IMR-90 (cell line): ENCODE measurements around the gene ADGRD1. TPM values are rescaled to one million over a fixed set of nuclear protein-coding genes. Genes with fewer than 3 reads are reported as not detected.

Experiments
- ATAC-seq: fragments of 200-7000 bp; cut with Tn5 transposase; 2 replicates; pipeline ENCODE4 v1.9.1; 2020; ENCODE audit warnings: low read depth, mild to moderate bottlenecking, moderate library complexity
- BruUV-seq: library from RNA; stranded (reverse); fragments of 400-500 nt; replicated peaks from 2 replicates; lab custom pipeline; 2021; lab: Mats Ljungman, UMichigan
- CTCF ChIA-PET: fragments of 300-600 bp; formaldehyde crosslinking; extraction: SDS; loops from one replicate; lab custom pipeline; 2021; ENCODE audit warnings: antibody characterized with exemption; lab: Yijun Ruan, JAX
- POLR2A ChIA-PET: fragments of 300-600 bp; sonication (Branson Sonifier 250); formaldehyde crosslinking; loops from one replicate; lab custom pipeline; 2022; ENCODE audit warnings: antibody characterized with exemption; ENCODE audit not compliant: unreplicated experiment; lab: Charles Lee
- DNase-seq: peaks from one replicate; pipeline ENCODE4 v3.0.0; 2013
- H2AFZ ChIP-seq: replicated peaks from 2 replicates; pipeline ENCODE3; 2013; ENCODE audit warnings: low read length, mild to moderate bottlenecking; ENCODE audit not compliant: poor library complexity
- H2AK5ac ChIP-seq: 2 replicates; pipeline ENCODE4 v1.6.1; 2013; ENCODE audit warnings: low read depth, low read length, inconsistent platforms
- H2AK9ac ChIP-seq: replicated peaks from 2 replicates; pipeline ENCODE3; 2013; ENCODE audit warnings: mild to moderate bottlenecking, low read depth, low read length, moderate library complexity; ENCODE audit not compliant: poor library complexity
- H2BK120ac ChIP-seq: 2 replicates; pipeline ENCODE4 v1.6.1; 2013; ENCODE audit warnings: low read depth, low read length, inconsistent platforms
- H2BK15ac ChIP-seq: 3 replicates; pipeline ENCODE4 v1.6.1; 2013; ENCODE audit warnings: low read depth, low read length, inconsistent platforms
- H2BK20ac ChIP-seq: 2 replicates; pipeline ENCODE4 v1.6.1; 2013; ENCODE audit warnings: low read depth, mild to moderate bottlenecking, inconsistent platforms, low read length, moderate library complexity
- H2BK5ac ChIP-seq: 2 replicates; pipeline ENCODE4 v1.6.1; 2013; ENCODE audit warnings: mild to moderate bottlenecking, low read depth, low read length, inconsistent platforms; ENCODE audit not compliant: poor library complexity, severe bottlenecking
- H3K14ac ChIP-seq: replicated peaks from 2 replicates; pipeline ENCODE4 v1.6.1; 2013; ENCODE audit warnings: low read depth, low read length, inconsistent platforms
- H3K18ac ChIP-seq: 2 replicates; pipeline ENCODE4 v1.6.1; 2013; ENCODE audit warnings: low read depth, low read length, control low read depth
- H3K23ac ChIP-seq: 2 replicates; pipeline ENCODE4 v1.6.1; 2013; ENCODE audit warnings: low read depth, low read length, inconsistent platforms
- H3K27ac ChIP-seq: 2 replicates; pipeline ENCODE4 v1.5.1; 2013; ENCODE audit warnings: mild to moderate bottlenecking, control low read depth, low read length; ENCODE audit not compliant: insufficient read depth
- H3K27me3 ChIP-seq: 2 replicates; pipeline ENCODE4 v1.6.1; 2013; ENCODE audit warnings: low read length; ENCODE audit not compliant: control insufficient read depth, insufficient read depth
- H3K36me3 ChIP-seq: 2 replicates; pipeline ENCODE4 v1.6.1; 2013; ENCODE audit warnings: low read length, mixed read lengths; ENCODE audit not compliant: control insufficient read depth, insufficient read depth
- H3K4ac ChIP-seq: 2 replicates; pipeline ENCODE4 v1.6.1; 2013; ENCODE audit warnings: low read depth, low read length, inconsistent platforms
- H3K4me1 ChIP-seq: 2 replicates; pipeline ENCODE4 v1.6.1; 2013; ENCODE audit warnings: low read length, mixed read lengths; ENCODE audit not compliant: control insufficient read depth, insufficient read depth
- H3K4me2 ChIP-seq: 2 replicates; pipeline ENCODE4 v1.6.1; 2013; ENCODE audit warnings: low read depth, mild to moderate bottlenecking, control low read depth, low read length, moderate library complexity
- H3K4me3 ChIP-seq: 2 replicates; pipeline ENCODE4 v1.5.1; 2013; ENCODE audit warnings: low read depth, mild to moderate bottlenecking, control low read depth, low read length, moderate library complexity; ENCODE audit not compliant: insufficient read depth
- H3K56ac ChIP-seq: 2 replicates; pipeline ENCODE4 v1.6.1; 2013; ENCODE audit warnings: low read length, inconsistent platforms; ENCODE audit not compliant: insufficient read depth; ENCODE audit errors: extremely low read depth
- H3K79me1 ChIP-seq, 2 experiments: 2 replicates each; pipeline ENCODE4 v1.6.1; 2013; ENCODE audit warnings: low read length in 2 of 2, inconsistent platforms in 1 of 2, low read depth in 1 of 2
- H3K9ac ChIP-seq: 2 replicates; pipeline ENCODE4 v1.6.1; 2013; ENCODE audit warnings: low read depth, low read length, control low read depth
- H3K9me1 ChIP-seq: 2 replicates; pipeline ENCODE4 v1.6.1; 2013; ENCODE audit warnings: low read length, inconsistent platforms; ENCODE audit not compliant: insufficient read depth
- H3K9me3 ChIP-seq: 2 replicates; pipeline ENCODE4 v1.6.1; 2013; ENCODE audit warnings: low read length; ENCODE audit not compliant: control insufficient read depth, insufficient read depth
- H4K20me1 ChIP-seq: 2 replicates; pipeline ENCODE4 v1.6.1; 2013; ENCODE audit warnings: low read length, inconsistent platforms; ENCODE audit not compliant: insufficient read depth
- H4K5ac ChIP-seq: 2 replicates; pipeline ENCODE4 v1.6.1; 2013; ENCODE audit warnings: mild to moderate bottlenecking, low read depth, low read length, control low read depth
- H4K8ac ChIP-seq, 2 experiments: 2 replicates each; pipeline ENCODE4 v1.6.1; 2013; ENCODE audit warnings: low read depth in 2 of 2, low read length in 2 of 2, control low read depth in 1 of 2, inconsistent platforms in 1 of 2
- H4K91ac ChIP-seq: 2 replicates; pipeline ENCODE4 v1.6.1; 2013; ENCODE audit warnings: low read depth, low read length, inconsistent platforms; ENCODE audit not compliant: insufficient read depth
- BHLHE40 ChIP-seq: fragments of 150-350 bp; IDR thresholded peaks from 2 replicates; pipeline ENCODE4 v1.6.1; 2016; ENCODE audit warnings: mild to moderate bottlenecking, low read depth, low read length
- CEBPB ChIP-seq: IDR thresholded peaks from 2 replicates; pipeline ENCODE4 v1.6.1; 2012; ENCODE audit warnings: low read depth, low read length, improper control_type of control experiment
- CHD1 ChIP-seq: IDR thresholded peaks from 2 replicates; pipeline ENCODE4 v1.6.1; 2012; ENCODE audit warnings: low read depth, low read length, improper control_type of control experiment
- FOS ChIP-seq: fragments of 150-350 bp; IDR thresholded peaks from 2 replicates; pipeline ENCODE4 v1.6.1; 2016; ENCODE audit warnings: low read depth, low read length
- MAFK ChIP-seq: IDR thresholded peaks from 2 replicates; pipeline ENCODE4 v1.6.1; 2012; ENCODE audit warnings: low read depth, low read length, improper control_type of control experiment
- MAZ ChIP-seq: IDR thresholded peaks from 2 replicates; pipeline ENCODE4 v1.6.1; 2012; ENCODE audit warnings: low read depth, mild to moderate bottlenecking, low read length, improper control_type of control experiment, moderate library complexity, borderline replicate concordance
- NFE2L2 ChIP-seq: fragments of 150-350 bp; IDR thresholded peaks from 2 replicates; pipeline ENCODE4 v1.6.1; 2016; ENCODE audit warnings: low read depth, mild to moderate bottlenecking, low read length
- POLR2A ChIP-seq: IDR thresholded peaks from 2 replicates; pipeline ENCODE4 v1.6.1; 2012; ENCODE audit warnings: mild to moderate bottlenecking, low read depth, low read length
- RCOR1 ChIP-seq: IDR thresholded peaks from 2 replicates; pipeline ENCODE4 v1.6.1; 2012; ENCODE audit warnings: mild to moderate bottlenecking, low read length, improper control_type of control experiment; ENCODE audit not compliant: insufficient replicate concordance
- WGBS, 2 experiments: methylation state at CpG; one replicate each; pipeline versions ENCODE4 v1.1.5 to v1.1.7; 2013; ENCODE audit warnings: missing lambda C conversion rate in 2 of 2; ENCODE audit not compliant: insufficient read length in 1 of 2; ENCODE audit errors: extremely low coverage in 2 of 2; 5-methylcytosine and 5-hydroxymethylcytosine counted together
- dilution Hi-C: fragments of 300-500 bp; cut with HindIII; formaldehyde crosslinking; loops from one replicate; pipeline ENCODE4 v1.14.3; 2018; ENCODE audit warnings: low sequenced_read_pairs; ENCODE audit not compliant: unreplicated experiment
- in situ Hi-C: fragments of 300-500 bp; cut with MboI; formaldehyde crosslinking; loops from 3 replicates; pipeline ENCODE4 v1.14.3; 2019; ENCODE audit warnings: low sequenced_read_pairs, inconsistent platforms, mixed read lengths
- intact Hi-C: fragments of 100-400 bp; cut with micrococcal nuclease; formaldehyde crosslinking; loops from 2 replicates; pipeline ENCODE4 v1.10.0; 2022
- polyA plus RNA-seq, 3 experiments: library from polyadenylated mRNA; depleted of rRNA; stranded (reverse); fragments of >200 nt; gene quantifications; 2 replicates each; pipeline ENCODE4 v1.2.3, GENCODE V29; 2012; ENCODE audit warnings: low replicate concordance in 1 of 3
- total RNA-seq: library from RNA; depleted of rRNA; stranded (reverse); fragments of >200 nt; gene quantifications from 2 replicates; pipeline ENCODE4 v1.2.3, GENCODE V29; 2012
- TF ChIP-seq, protein P1 (sequence below): fragments of 150-350 bp; IDR thresholded peaks from 2 replicates; pipeline ENCODE4 v1.6.1; 2017; ENCODE audit warnings: mild to moderate bottlenecking, antibody characterized with exemption, low read length, low read depth

ADGRD1 gene
- total and polyA plus RNA-seq, 2 of the 4 experiments (the other 2 are of a cell fraction) = not detected

DNA sequence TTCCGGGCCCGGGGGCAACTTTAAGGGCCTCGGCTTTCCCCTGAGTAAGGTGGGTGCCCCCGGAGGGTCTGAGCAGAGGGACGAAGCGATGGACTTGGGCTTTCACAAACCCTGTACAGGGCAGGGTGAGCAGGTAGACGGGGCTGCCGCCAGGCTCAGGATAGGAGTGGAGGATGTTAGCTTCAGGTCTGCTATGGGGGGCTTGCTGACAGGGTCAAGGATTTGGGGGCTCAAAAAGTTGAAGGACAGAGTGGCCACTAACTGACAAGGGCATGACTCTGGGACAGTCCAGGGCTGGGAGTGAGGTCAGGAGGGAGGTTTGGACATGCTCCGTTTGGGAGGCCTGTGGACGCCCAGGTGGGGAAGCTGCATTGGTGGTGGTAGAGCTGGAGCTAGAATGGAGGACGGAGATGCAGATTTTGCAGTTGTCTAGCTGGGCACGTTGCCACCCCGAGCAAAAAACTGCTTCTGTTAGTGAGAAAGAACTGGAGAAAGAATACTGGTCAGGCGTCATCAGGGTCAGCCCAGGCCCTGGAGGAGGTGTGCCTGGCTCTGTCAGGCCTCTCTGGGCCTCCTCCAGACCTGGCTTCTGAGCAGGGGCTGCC is 113.3 kb downstream of the ADGRD1 start:
- no peak overlapping the region for H3K14ac ChIP-seq
- no peak overlapping the region for H2BK15ac ChIP-seq
- no peak for DNase-seq
- no peak overlapping the region for H3K4me2 ChIP-seq
- no peak overlapping the region for H4K5ac ChIP-seq
- no peak overlapping the region for H4K91ac ChIP-seq
- no peak overlapping the region for H3K27ac ChIP-seq
- no peaks in the 10 kb centered on the region for H3K79me1 ChIP-seq
- no peaks in the 10 kb centered on the region for H3K36me3 ChIP-seq
- CTCF ChIA-PET = no interaction called here
- H2BK5ac ChIP-seq = no peak overlapping the region
- H3K9ac ChIP-seq = no peak overlapping the region
- dilution Hi-C loops = no loop called here
- no peak overlapping the region for H2AK9ac ChIP-seq
- H4K20me1 ChIP-seq = no peaks in the 10 kb centered on the region
- POLR2A ChIA-PET = no interaction called here
- no peak overlapping the region for H3K23ac ChIP-seq
- in situ Hi-C loops = no loop called here
- H3K9me3 ChIP-seq = peaks cover 29% of the 10 kb centered on the region
- 74% methylated on average over 6 of the region's 14 CpGs; no CpG with 5 or more reads in 1 of the 2 experiments for WGBS, 2 experiments
- H4K8ac ChIP-seq = no peak overlapping the region
- H3K18ac ChIP-seq = no peak overlapping the region
- no peaks in the 10 kb centered on the region for H3K4me1 ChIP-seq
- no TSS peak for BruUV-seq
- H2BK120ac ChIP-seq = no peak overlapping the region
- no peak overlapping the region for H3K4me3 ChIP-seq
- no peak overlapping the region for H2AFZ ChIP-seq
- no peaks in the 10 kb centered on the region for H3K27me3 ChIP-seq
- TF ChIP-seq MAZ (no peak), NFE2L2 (no peak), POLR2A (no peak), BHLHE40 (no peak), MAFK (no peak), RCOR1 (no peak), FOS (no peak), CHD1 (no peak), CEBPB (no peak)
- TF ChIP-seq, protein P1, sequence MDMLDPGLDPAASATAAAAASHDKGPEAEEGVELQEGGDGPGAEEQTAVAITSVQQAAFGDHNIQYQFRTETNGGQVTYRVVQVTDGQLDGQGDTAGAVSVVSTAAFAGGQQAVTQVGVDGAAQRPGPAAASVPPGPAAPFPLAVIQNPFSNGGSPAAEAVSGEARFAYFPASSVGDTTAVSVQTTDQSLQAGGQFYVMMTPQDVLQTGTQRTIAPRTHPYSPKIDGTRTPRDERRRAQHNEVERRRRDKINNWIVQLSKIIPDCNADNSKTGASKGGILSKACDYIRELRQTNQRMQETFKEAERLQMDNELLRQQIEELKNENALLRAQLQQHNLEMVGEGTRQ = no peak
- H2AK5ac ChIP-seq = no peak overlapping the region
- no peak overlapping the region for H2BK20ac ChIP-seq
- ATAC-seq = no peak
- H3K56ac ChIP-seq = no peak overlapping the region
- no peaks in the 10 kb centered on the region for H3K9me1 ChIP-seq
- intact Hi-C loops = no loop called here
- H3K4ac ChIP-seq = no peak overlapping the region
